ENCODE results near the gene AGBL1.

AGBL1 gene

DNA sequence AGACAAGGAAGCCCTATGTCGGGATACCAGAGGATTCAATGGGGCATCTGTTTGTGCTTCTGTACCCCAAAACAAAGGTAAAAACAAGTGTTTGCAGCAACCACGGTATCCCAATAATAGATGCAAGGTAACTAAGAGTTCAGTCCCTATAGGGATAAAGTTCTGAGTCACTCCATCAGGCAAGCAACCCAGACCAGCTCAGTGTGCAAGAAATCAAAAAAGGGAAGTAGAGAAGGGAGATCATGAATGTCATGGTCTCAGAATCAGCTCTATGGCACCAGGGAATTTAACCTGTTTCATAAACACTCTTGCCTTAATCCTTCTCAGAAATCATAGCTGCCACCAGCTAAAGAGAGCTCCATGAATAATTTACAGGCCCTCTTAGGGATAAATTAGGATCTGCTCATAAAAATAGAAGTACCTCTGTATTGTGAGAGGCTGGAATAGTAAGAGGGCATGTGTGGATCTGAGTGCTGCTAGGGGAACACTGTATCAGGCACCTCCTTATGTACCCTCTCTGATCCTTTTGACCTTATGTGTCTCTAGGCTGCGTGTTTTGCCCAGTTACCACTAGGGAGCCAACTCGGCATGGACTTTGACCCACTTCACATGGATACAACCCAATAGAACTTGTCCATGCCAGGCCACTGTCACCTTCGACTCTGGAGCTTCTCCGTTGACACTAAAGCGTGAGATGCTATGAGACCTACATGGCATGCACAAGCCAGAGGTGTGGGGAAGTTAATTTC, 754.6 kb downstream of the AGBL1 start:
- no peaks in the 10 kb centered on the region for H3K79me2 ChIP-seq (ENCODE audit: insufficient read depth, low read length)
- H3K27me3 ChIP-seq (ENCODE audit: low read length), result no peaks in the 10 kb centered on the region
- no peaks in the 10 kb centered on the region for H3K9me3 ChIP-seq (ENCODE audit: insufficient read depth, low read length)
- no peak overlapping the region for H3K9ac ChIP-seq (ENCODE audit: low read length)
- H2AFZ ChIP-seq (ENCODE audit: low read depth, low read length, severe bottlenecking), result no peak overlapping the region
- no peaks in the 10 kb centered on the region for H3K9me2 ChIP-seq (replicated peaks; ENCODE audit: insufficient read depth, low read length)
- no peaks in the 10 kb centered on the region for H4K20me1 ChIP-seq (ENCODE audit: low read depth, low read length)
- TF ChIP-seq EZH2phosphoT487 (conservative IDR thresholded peaks at IDR 0.05; ENCODE audit: low read length), result no peak
- TF ChIP-seq, protein P1, sequence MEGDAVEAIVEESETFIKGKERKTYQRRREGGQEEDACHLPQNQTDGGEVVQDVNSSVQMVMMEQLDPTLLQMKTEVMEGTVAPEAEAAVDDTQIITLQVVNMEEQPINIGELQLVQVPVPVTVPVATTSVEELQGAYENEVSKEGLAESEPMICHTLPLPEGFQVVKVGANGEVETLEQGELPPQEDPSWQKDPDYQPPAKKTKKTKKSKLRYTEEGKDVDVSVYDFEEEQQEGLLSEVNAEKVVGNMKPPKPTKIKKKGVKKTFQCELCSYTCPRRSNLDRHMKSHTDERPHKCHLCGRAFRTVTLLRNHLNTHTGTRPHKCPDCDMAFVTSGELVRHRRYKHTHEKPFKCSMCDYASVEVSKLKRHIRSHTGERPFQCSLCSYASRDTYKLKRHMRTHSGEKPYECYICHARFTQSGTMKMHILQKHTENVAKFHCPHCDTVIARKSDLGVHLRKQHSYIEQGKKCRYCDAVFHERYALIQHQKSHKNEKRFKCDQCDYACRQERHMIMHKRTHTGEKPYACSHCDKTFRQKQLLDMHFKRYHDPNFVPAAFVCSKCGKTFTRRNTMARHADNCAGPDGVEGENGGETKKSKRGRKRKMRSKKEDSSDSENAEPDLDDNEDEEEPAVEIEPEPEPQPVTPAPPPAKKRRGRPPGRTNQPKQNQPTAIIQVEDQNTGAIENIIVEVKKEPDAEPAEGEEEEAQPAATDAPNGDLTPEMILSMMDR (IDR thresholded peaks at IDR 0.05; ENCODE audit: insufficient read depth, low read length, poor library complexity, severe bottlenecking), result no peak
- no peaks in the 10 kb centered on the region for H3K36me3 ChIP-seq (ENCODE audit: low read length)
- H3K4me2 ChIP-seq (ENCODE audit: low read depth, low read length, poor library complexity, severe bottlenecking), result no peak overlapping the region
- no peak overlapping the region for H3K27ac ChIP-seq (ENCODE audit: low read depth, low read length)
- H3F3A ChIP-seq (ENCODE audit: insufficient read depth), result no peaks in the 10 kb centered on the region
- H3K4me3 ChIP-seq (ENCODE audit: insufficient read depth, low read length, poor library complexity, severe bottlenecking), result no peak overlapping the region

DNA sequence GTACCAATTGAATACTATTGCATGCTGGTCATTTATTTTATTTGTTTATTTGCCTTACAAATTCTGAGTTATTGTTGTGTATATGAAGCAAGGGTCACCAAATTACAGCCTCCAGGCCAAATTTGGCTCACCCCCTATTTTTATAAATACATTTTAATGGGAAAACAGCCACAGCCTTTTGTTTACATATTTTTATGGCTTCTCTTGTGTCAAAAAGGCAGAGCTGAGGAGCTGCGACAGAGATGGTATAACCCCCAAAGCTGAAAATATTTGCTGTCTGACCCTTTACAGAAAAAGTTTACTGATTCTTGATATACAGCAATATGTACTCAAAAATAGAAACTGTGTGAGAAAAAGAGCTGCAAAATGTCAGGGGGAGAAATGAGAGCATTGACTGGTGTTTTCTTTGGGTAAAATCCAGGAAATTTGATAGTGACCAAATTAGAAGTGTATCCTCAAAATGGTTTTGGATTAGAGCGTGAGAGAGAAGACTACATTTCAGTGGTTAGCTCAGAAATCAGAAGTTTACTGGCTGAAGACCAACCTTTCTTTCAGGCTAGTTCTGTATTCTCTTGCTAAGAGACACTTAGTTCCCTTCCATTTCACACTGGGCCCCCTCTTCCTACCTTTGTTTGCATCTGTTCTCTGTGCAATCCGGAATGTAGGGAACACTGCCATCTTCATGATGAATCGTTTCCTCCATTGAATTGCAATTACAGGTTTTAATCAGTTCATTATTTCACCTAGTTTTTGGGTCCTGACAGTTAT, 757.8 kb downstream of the AGBL1 start:
- no peak overlapping the region for H3K27ac ChIP-seq (ENCODE audit: low read depth, low read length)
- no peaks in the 10 kb centered on the region for H3K9me3 ChIP-seq (ENCODE audit: insufficient read depth, low read length)
- no peaks in the 10 kb centered on the region for H3K27me3 ChIP-seq (ENCODE audit: low read length)
- no peak for TF ChIP-seq EZH2phosphoT487 (conservative IDR thresholded peaks at IDR 0.05; ENCODE audit: low read length)
- TF ChIP-seq, protein P1 (IDR thresholded peaks at IDR 0.05; ENCODE audit: insufficient read depth, low read length, poor library complexity, severe bottlenecking), result no peak
- H3F3A ChIP-seq (ENCODE audit: insufficient read depth), result no peaks in the 10 kb centered on the region
- H3K4me2 ChIP-seq (ENCODE audit: low read depth, low read length, poor library complexity, severe bottlenecking), result no peak overlapping the region
- H2AFZ ChIP-seq (ENCODE audit: low read depth, low read length, severe bottlenecking), result no peak overlapping the region
- H3K4me3 ChIP-seq (ENCODE audit: insufficient read depth, low read length, poor library complexity, severe bottlenecking), result no peak overlapping the region
- H3K79me2 ChIP-seq (ENCODE audit: insufficient read depth, low read length), result no peaks in the 10 kb centered on the region
- no peaks in the 10 kb centered on the region for H3K9me2 ChIP-seq (replicated peaks; ENCODE audit: insufficient read depth, low read length)
- no peaks in the 10 kb centered on the region for H4K20me1 ChIP-seq (ENCODE audit: low read depth, low read length)
- H3K9ac ChIP-seq (ENCODE audit: low read length), result no peak overlapping the region
- H3K36me3 ChIP-seq (ENCODE audit: low read length), result no peaks in the 10 kb centered on the region

DNA sequence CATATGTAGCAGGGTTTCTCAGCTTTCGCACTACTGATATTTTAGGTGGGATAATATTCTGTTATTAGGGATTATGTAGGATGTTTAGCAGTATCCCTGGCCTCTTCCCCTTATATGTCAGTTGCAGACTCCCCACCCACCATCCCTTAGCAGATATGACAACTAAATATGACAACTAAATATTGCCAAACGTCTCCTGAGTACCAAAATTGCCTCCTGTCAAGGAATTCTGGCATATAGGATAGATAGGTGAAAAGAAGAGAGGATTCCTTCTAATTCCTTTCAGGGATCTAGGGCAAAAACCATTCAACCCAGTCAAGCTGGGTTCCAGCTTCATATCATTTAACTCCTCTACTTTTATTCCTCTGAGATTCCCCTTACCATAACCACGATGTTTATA, 759.8 kb downstream of the AGBL1 start:
- TF ChIP-seq, protein P1 (IDR thresholded peaks at IDR 0.05; ENCODE audit: insufficient read depth, low read length, poor library complexity, severe bottlenecking), result no peak
- TF ChIP-seq EZH2phosphoT487 (conservative IDR thresholded peaks at IDR 0.05; ENCODE audit: low read length), result no peak
- H3K36me3 ChIP-seq (ENCODE audit: low read length), result no peaks in the 10 kb centered on the region
- no peaks in the 10 kb centered on the region for H3K9me3 ChIP-seq (ENCODE audit: insufficient read depth, low read length)
- no peak overlapping the region for H3K4me3 ChIP-seq (ENCODE audit: insufficient read depth, low read length, poor library complexity, severe bottlenecking)
- no peaks in the 10 kb centered on the region for H3K9me2 ChIP-seq (replicated peaks; ENCODE audit: insufficient read depth, low read length)
- H4K20me1 ChIP-seq (ENCODE audit: low read depth, low read length), result no peaks in the 10 kb centered on the region
- H2AFZ ChIP-seq (ENCODE audit: low read depth, low read length, severe bottlenecking), result no peak overlapping the region
- no peaks in the 10 kb centered on the region for H3F3A ChIP-seq (ENCODE audit: insufficient read depth)
- H3K4me2 ChIP-seq (ENCODE audit: low read depth, low read length, poor library complexity, severe bottlenecking), result no peak overlapping the region
- H3K27ac ChIP-seq (ENCODE audit: low read depth, low read length), result no peak overlapping the region
- no peak overlapping the region for H3K9ac ChIP-seq (ENCODE audit: low read length)
- H3K27me3 ChIP-seq (ENCODE audit: low read length), result no peaks in the 10 kb centered on the region
- H3K79me2 ChIP-seq (ENCODE audit: insufficient read depth, low read length), result no peaks in the 10 kb centered on the region

All from SU-DHL-6 (cell line).